Effector CD4-positive, alpha-beta T cell (primary cell): ENCODE data around the gene BCL2L1.

Experiments used
- DNase-seq: peaks from one replicate; pipeline ENCODE4 v3.0.0-alpha.2; 2020

The BCL2L1 gene

DNA sequence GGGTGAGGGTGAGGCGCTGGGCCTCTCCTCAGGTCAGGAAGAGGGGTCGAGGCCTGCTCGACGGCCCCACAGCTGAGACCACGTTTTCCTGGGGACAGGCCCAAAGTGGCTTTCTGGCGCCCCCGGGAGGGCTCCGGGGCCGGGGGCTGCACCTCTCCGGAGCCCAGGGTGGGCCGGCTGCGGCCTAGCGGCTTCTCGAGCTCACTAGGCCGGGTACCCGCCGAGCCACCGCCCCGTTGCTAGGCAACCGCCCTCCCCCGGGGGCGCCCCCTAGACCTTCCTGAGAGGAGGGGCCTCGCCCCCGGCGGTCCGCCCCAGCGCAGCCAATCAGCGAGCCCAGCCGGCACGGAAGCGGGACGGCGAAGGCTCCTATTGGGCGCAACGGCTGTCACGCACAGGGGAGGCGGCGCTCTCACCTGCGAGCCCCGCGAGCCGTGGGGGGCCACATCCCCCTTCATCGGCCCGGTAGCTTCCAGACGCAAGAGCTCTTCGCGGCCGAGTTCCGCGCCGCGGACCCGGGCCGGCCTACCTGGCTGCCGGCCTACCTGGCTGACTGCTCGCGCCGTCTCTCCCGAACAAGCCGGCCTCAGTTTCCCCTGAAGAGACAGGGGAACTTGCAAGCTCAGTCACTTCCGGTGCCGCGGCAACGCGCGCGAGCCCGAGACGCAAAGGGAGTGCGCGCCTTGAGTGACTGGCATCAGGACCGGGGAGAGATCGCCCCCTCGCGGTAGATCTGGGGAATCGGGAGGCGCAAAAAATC lies 831 bp upstream of the BCL2L1 start:
- peak; percentile 98 for DNase-seq

DNA sequence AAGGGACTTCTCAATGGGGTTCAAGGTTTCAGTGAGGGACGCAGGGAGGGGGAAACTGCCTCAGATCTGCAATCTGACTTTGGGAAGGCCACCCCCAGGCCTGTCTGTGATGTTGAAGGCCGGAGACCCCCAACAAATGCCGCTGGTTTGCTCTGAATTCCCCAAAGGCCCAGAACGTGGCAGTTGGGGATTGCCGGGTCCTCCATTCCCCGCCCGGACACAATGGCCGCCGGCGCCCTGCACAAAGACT lies 326 bp upstream of the BCL2L1 start:
- no peak for DNase-seq

DNA sequence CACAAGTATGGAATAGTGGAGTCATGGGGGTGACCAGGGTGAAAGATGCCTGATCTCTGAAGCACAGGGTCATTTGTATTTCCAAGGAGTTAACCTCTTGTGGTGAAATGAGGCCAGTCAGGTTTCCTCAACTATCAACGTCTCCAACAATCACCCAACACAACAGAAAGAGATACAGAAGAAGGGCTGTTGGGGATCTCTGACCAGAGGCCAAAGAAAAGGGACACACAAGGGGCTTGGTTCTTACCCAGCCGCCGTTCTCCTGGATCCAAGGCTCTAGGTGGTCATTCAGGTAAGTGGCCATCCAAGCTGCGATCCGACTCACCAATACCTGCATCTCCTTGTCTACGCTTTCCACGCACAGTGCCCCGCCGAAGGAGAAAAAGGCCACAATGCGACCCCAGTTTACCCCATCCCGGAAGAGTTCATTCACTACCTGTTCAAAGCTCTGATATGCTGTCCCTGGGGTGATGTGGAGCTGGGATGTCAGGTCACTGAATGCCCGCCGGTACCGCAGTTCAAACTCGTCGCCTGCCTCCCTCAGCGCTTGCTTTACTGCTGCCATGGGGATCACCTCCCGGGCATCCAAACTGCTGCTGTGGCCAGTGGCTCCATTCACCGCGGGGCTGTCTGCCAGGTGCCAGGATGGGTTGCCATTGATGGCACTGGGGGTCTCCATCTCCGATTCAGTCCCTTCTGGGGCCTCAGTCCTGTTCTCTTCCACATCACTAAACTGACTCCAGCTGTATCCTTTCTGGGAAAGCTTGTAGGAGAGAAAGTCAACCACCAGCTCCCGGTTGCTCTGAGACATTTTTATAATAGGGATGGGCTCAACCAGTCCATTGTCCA lies 1.0 kb downstream of the BCL2L1 start:
- no peak for DNase-seq

DNA sequence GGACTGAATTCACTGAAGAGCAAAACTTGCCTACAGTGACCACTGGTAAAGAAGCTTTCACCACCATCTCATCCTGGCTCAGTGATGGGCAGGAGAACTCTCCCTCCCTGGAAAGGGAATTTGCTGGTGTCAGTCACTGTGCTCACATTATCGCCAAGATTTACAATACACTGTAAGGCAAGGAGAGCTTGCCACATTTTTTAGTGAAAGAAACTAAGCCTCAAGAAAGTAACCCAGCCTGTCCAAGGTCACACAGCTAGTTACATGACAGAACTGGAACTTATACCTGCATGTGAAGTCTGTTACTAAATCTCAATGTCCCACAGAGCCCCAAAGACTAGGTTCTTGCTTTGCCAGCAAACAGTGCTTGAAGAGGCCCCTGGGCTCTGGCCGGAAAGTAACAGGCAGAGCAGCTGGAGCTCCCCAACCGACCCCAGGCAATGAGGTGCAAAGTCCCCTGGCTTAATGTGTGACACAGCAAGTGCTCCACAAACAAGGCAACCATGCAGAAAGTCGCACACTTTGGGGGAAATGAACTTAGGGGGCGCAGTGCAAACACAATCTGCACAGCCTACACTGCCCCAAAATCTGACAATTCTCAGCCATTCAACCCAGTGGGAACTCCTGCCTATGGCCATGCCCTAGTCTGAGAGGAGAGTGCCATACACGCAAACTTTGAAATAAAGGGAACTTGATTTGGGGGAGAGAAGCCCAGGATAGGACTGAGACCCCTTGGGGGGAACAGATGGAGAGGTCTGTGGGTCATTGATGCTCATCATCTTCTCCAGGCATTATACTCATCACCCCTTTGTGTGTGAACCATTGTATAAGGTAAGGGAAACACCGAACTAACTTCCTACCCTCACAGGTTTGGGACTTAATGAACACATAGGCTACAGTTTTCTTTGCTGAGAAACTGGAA lies 1.9 kb downstream of the BCL2L1 start:
- no peak for DNase-seq

- DNase-seq: no peak
Observed at GRCh38 chr20:31719644-31720485, 2.8 kb downstream of the BCL2L1 start.

- DNase-seq: no peak
Observed at GRCh38 chr20:31718952-31719643, 3.6 kb downstream of the BCL2L1 start.

DNA sequence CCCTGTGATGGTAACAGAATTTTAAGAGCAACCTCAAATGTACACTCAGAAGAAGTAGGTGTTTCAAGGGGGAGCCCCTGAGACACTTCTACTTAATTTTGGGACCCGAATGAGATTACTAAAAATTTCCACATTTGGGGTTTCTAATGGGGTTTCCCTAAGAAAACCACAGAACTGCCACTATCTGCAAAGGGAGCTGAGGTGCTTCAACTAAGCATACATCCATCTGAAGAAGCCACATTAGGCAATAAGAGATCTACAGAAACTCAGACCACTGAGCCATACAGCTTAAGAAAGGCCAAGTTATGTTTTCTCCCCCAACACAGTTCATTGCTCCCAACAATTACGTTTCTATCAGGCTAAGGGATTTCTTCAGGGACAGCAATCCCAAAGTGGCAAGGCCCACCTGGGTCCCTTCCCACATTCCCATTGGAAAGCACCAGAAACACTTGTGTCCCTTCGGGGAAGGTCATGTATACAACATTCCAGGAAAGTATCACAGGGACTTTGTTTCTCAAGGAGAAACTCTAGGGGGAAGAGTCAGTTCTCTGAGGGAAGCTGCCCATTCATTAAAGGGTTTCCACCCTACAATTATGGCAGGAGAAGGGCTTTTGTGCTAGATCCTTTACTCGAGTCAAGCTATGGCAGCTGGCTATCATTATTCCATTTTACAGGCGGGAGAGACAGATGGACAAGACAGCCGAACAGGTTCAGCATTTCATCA lies 5.0 kb downstream of the BCL2L1 start:
- no peak for DNase-seq

- DNase-seq: no peak
Observed at GRCh38 chr20:31716818-31717477, 5.7 kb downstream of the BCL2L1 start.

DNA sequence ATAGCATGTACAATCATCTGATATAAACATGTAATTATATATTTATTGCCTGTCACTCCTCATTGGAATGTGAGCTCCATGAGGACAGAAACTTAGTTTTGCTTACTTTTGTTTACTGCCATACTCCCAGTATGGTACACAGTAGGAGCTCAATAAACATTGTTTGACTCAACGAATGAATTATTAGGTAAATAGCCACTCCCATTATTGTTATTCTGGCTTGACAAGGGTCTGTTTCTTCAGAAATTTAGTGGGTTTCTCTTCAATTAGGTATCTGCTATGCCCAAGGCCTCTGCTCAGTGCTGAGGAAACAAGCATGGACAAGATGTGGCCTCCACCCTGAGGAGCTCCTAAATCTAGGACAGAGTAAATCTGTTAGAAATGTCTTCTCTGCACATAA lies 6.3 kb downstream of the BCL2L1 start:
- DNase-seq: no peak

GRCh38 chr20:31715766-31716165 lies 6.9 kb downstream of the BCL2L1 start:
- no peak for DNase-seq

GRCh38 chr20:31713312-31714273 lies 9.1 kb downstream of the BCL2L1 start:
- no peak for DNase-seq

GRCh38 chr20:31712564-31713311 lies 9.9 kb downstream of the BCL2L1 start:
- no peak for DNase-seq

DNA sequence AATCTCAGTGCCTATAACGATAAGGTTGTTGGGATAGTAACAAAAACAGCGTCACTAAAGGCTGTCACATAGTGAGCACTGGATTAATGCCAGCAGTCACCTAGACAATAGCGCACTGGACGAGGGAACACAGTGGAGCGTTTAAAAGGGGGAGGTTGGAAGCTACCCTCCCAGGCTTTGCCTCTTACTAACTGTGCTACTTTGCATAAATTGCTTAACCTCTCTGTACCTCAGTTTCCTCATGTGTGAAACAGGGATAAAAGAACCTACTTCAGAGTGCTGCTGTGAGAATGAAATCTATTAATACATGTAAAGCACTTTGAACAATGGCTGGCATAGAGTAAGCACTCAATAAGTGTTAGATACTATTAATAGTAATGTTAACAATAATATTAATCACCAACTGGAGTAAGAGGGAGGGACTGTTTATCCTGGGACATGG lies 10.5 kb downstream of the BCL2L1 start:
- no peak for DNase-seq

- no peak for DNase-seq
Observed at GRCh38 chr20:31711179-31712111, 11.2 kb downstream of the BCL2L1 start.

DNA sequence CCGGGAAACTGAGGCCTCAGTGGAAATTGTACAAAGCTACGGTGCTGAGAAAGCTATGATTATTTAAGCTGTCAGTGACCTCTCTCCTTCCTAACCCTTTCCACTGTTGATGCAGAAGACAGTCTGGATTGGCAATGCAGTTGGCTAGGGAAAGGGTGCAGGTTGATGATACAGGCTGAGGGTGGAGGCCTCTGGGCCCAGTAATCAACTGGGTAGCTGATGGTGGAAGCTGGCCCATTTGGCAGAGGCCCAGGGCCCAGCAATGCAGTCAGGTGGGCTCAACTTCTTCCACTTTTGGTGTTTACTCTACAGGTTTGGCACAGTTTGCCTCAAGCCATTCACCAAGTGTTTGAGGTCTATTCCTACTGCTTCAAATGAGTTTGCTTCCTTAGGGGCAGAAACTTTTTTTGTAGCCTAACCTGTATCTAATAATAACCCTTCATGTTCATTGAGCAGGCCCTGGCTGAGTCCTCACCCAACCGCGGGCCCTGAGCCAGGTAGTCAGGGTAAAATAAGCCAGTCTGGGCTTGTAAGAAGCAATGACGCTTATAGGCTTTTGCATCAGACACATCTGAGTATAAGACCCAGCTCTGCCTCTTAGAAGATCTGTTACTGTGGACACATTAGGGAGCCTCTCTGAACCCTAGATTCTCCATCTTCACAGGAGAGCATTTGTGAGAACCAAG lies 12.1 kb downstream of the BCL2L1 start:
- no peak for DNase-seq

- DNase-seq: no peak
Observed at GRCh38 chr20:31709939-31710338, 12.7 kb downstream of the BCL2L1 start.
